PC-3 (cell line): ENCODE measurements around the gene GCM1.

Experiments
- EZH2 ChIP-seq: fragments of 300-600 bp; sonication (generic); IDR thresholded peaks from one replicate; pipeline ENCODE4 v1.6.1; 2017; ENCODE audit warnings: antibody characterized with exemption, mild to moderate bottlenecking, low read length; ENCODE audit not compliant: unreplicated experiment
- EZH2phosphoT487 ChIP-seq: fragments of 300-600 bp; sonication (generic); IDR thresholded peaks from 2 replicates; pipeline ENCODE4 v1.6.1; 2018; ENCODE audit warnings: mild to moderate bottlenecking, antibody characterized with exemption, low read length, borderline replicate concordance
- TF ChIP-seq, protein P1 (sequence below): fragments of 300-600 bp; sonication (generic); conservative IDR thresholded peaks from 2 replicates; pipeline ENCODE4 v1.5.1; 2017; ENCODE audit warnings: antibody characterized with exemption, low read depth, mild to moderate bottlenecking, low read length

DNA sequence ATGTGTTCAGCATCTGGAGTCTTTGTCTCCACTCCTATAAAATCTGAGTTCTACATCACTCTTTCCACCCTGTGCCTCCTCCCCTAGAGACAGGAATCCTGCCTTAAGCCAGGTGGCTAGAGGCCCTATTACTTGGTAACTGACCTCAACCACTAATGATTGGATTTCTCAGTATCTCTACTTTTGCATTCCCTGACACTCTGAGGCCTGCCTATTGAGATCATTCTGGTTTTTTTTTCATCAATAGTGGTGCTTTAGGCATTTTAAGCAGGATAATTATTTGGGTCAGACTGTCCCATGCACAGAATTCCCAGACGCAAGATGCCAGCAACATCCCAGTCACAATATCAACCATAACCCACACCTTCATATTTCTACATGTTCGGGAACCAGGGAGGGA is 3.9 kb upstream of the GCM1 start:
- TF ChIP-seq, protein P1, sequence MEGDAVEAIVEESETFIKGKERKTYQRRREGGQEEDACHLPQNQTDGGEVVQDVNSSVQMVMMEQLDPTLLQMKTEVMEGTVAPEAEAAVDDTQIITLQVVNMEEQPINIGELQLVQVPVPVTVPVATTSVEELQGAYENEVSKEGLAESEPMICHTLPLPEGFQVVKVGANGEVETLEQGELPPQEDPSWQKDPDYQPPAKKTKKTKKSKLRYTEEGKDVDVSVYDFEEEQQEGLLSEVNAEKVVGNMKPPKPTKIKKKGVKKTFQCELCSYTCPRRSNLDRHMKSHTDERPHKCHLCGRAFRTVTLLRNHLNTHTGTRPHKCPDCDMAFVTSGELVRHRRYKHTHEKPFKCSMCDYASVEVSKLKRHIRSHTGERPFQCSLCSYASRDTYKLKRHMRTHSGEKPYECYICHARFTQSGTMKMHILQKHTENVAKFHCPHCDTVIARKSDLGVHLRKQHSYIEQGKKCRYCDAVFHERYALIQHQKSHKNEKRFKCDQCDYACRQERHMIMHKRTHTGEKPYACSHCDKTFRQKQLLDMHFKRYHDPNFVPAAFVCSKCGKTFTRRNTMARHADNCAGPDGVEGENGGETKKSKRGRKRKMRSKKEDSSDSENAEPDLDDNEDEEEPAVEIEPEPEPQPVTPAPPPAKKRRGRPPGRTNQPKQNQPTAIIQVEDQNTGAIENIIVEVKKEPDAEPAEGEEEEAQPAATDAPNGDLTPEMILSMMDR = no peak
- TF ChIP-seq EZH2 (no peak), EZH2phosphoT487 (no peak)
